Measurements from ENCODE around the gene SORCS1.

The SORCS1 gene

DNA sequence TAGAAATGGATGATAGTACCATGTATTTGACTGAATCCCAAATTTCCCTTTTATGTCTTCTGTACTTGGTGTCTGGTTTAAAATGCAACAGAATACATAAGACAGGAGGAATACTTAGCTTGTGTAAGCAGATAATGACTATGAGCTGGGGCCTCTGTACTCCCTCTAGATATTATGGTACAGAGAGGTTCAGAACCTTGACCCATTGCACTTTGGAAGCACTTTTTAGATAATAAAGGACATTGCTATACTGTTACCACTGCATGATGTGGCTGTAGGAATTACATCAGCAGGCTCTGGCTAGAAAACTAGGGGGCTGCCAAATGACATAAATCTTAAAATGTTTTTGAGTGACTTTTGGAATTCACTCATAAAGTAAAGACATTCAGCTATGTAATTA lies 526.6 kb downstream of the SORCS1 start:
- H4K20me1 ChIP-seq (ENCODE audit: low read depth, low read length), result no peaks in the 10 kb centered on the region
- H3K9me2 ChIP-seq (replicated peaks; ENCODE audit: insufficient read depth, low read length), result no peaks in the 10 kb centered on the region
- no peaks in the 10 kb centered on the region for H3K9me3 ChIP-seq (ENCODE audit: insufficient read depth, low read length)
- no peak overlapping the region for H2AFZ ChIP-seq (ENCODE audit: low read depth, low read length, severe bottlenecking)
- no peaks in the 10 kb centered on the region for H3K27me3 ChIP-seq (ENCODE audit: low read length)
- H3K36me3 ChIP-seq (ENCODE audit: low read length), result no peaks in the 10 kb centered on the region
- H3F3A ChIP-seq (ENCODE audit: insufficient read depth), result no peaks in the 10 kb centered on the region
- no peaks in the 10 kb centered on the region for H3K79me2 ChIP-seq (ENCODE audit: insufficient read depth, low read length)
- TF ChIP-seq, protein P1, sequence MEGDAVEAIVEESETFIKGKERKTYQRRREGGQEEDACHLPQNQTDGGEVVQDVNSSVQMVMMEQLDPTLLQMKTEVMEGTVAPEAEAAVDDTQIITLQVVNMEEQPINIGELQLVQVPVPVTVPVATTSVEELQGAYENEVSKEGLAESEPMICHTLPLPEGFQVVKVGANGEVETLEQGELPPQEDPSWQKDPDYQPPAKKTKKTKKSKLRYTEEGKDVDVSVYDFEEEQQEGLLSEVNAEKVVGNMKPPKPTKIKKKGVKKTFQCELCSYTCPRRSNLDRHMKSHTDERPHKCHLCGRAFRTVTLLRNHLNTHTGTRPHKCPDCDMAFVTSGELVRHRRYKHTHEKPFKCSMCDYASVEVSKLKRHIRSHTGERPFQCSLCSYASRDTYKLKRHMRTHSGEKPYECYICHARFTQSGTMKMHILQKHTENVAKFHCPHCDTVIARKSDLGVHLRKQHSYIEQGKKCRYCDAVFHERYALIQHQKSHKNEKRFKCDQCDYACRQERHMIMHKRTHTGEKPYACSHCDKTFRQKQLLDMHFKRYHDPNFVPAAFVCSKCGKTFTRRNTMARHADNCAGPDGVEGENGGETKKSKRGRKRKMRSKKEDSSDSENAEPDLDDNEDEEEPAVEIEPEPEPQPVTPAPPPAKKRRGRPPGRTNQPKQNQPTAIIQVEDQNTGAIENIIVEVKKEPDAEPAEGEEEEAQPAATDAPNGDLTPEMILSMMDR (IDR thresholded peaks at IDR 0.05; ENCODE audit: insufficient read depth, low read length, poor library complexity, severe bottlenecking), result no peak
- TF ChIP-seq EZH2phosphoT487 (conservative IDR thresholded peaks at IDR 0.05; ENCODE audit: low read length), result no peak
- no peak overlapping the region for H3K4me3 ChIP-seq (ENCODE audit: insufficient read depth, low read length, poor library complexity, severe bottlenecking)
- H3K9ac ChIP-seq (ENCODE audit: low read length), result no peak overlapping the region
- H3K4me2 ChIP-seq (ENCODE audit: low read depth, low read length, poor library complexity, severe bottlenecking), result no peak overlapping the region
- no peak overlapping the region for H3K27ac ChIP-seq (ENCODE audit: low read depth, low read length)

DNA sequence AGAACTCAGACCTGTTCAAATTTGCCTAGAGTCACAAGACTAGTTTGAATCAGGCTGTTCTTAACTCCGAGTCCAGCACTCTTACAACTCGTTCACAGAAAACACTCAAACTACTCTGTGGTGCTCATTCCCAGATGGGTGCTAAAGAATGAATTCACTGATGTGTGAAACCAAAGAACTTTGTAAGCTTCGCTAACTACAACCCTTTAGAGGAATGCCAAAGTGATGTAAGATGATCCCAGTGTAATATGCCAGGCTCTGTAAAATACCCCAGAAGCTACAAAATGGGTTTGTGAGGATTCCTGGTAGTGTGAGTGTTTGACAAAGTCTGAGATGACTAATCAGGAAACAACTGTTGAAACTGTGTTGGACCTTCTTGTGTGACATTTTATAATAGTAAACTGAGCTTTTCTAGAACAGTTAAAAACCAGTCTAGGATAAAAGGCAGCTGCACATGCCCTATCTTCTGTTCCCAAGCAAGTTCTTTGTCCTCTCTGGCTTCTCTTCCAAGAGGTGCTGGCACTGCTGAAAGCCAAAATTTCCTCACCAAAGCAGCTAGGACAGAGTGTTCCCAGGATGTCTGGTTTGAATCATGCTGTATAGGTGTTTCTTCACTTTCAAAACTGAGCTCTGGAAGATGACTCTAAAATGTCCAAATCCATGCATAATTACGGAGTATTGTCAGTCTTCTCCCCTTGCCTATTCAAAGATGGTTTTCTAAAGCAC lies 527.6 kb downstream of the SORCS1 start:
- Histone ChIP-seq H3K4me3 (ENCODE audit: insufficient read depth, low read length, poor library complexity, severe bottlenecking) (no peak overlapping the region), H3K36me3 (ENCODE audit: low read length) (no peaks in the 10 kb centered on the region)

DNA sequence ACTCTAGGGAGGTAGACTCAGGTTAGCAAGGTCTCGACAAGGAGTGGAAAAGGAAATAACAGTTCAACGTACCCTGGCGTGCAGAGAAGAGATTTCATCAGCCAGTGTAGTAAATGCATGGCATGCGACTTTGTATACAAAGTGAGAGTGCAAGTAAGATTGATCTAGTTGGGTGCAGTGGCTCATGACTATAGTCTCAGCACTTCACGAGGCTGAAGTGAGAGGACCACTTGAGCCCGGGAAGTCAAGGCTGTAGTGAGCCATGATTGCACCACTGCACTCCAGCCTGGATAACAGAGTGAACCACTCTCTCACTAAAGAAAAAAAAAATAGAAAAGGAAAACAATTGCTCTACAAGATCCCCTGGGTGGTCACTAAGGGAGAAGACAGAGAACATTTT lies 528.6 kb downstream of the SORCS1 start:
- H3K9me3 ChIP-seq (ENCODE audit: insufficient read depth, low read length), result no peaks in the 10 kb centered on the region
- H3K27me3 ChIP-seq (ENCODE audit: low read length), result no peaks in the 10 kb centered on the region
- no peak overlapping the region for H3K4me2 ChIP-seq (ENCODE audit: low read depth, low read length, poor library complexity, severe bottlenecking)
- H3F3A ChIP-seq (ENCODE audit: insufficient read depth), result no peaks in the 10 kb centered on the region
- no peaks in the 10 kb centered on the region for H3K36me3 ChIP-seq (ENCODE audit: low read length)
- H3K9me2 ChIP-seq (replicated peaks; ENCODE audit: insufficient read depth, low read length), result no peaks in the 10 kb centered on the region
- H3K27ac ChIP-seq (ENCODE audit: low read depth, low read length), result no peak overlapping the region
- no peak overlapping the region for H3K9ac ChIP-seq (ENCODE audit: low read length)
- no peaks in the 10 kb centered on the region for H4K20me1 ChIP-seq (ENCODE audit: low read depth, low read length)
- TF ChIP-seq, protein P1 (IDR thresholded peaks at IDR 0.05; ENCODE audit: insufficient read depth, low read length, poor library complexity, severe bottlenecking), result no peak
- TF ChIP-seq EZH2phosphoT487 (conservative IDR thresholded peaks at IDR 0.05; ENCODE audit: low read length), result no peak
- H2AFZ ChIP-seq (ENCODE audit: low read depth, low read length, severe bottlenecking), result no peak overlapping the region
- no peak overlapping the region for H3K4me3 ChIP-seq (ENCODE audit: insufficient read depth, low read length, poor library complexity, severe bottlenecking)
- no peaks in the 10 kb centered on the region for H3K79me2 ChIP-seq (ENCODE audit: insufficient read depth, low read length)

More for the DNA sequence above, 527.6 kb downstream of the SORCS1 start:
- H3K9me2 ChIP-seq (replicated peaks; ENCODE audit: insufficient read depth, low read length), result no peaks in the 10 kb centered on the region
- H3K79me2 ChIP-seq (ENCODE audit: insufficient read depth, low read length), result no peaks in the 10 kb centered on the region
- H3K27me3 ChIP-seq (ENCODE audit: low read length), result no peaks in the 10 kb centered on the region
- H4K20me1 ChIP-seq (ENCODE audit: low read depth, low read length), result no peaks in the 10 kb centered on the region
- H3K4me2 ChIP-seq (ENCODE audit: low read depth, low read length, poor library complexity, severe bottlenecking), result no peak overlapping the region
- TF ChIP-seq, protein P1 (IDR thresholded peaks at IDR 0.05; ENCODE audit: insufficient read depth, low read length, poor library complexity, severe bottlenecking), result no peak
- TF ChIP-seq EZH2phosphoT487 (conservative IDR thresholded peaks at IDR 0.05; ENCODE audit: low read length), result no peak
- no peaks in the 10 kb centered on the region for H3K9me3 ChIP-seq (ENCODE audit: insufficient read depth, low read length)
- H2AFZ ChIP-seq (ENCODE audit: low read depth, low read length, severe bottlenecking), result no peak overlapping the region
- no peak overlapping the region for H3K27ac ChIP-seq (ENCODE audit: low read depth, low read length)
- H3K9ac ChIP-seq (ENCODE audit: low read length), result no peak overlapping the region
- no peaks in the 10 kb centered on the region for H3F3A ChIP-seq (ENCODE audit: insufficient read depth)
